IPS DF 6.9 (cell line): Measurements from ENCODE around the gene UBE3D.
"Not testable (repeated sequence)": the region's sequence is repeated elsewhere in the genome, so short reads cannot be mapped to it uniquely, and the experiment has no call there.

ENCODE experiments used
- DNase-seq: peaks from one replicate; pipeline ENCODE4 v3.0.0-alpha.2; 2013; ENCODE audit warnings: low read depth, low spot score
- H3K27ac ChIP-seq: one replicate; pipeline ENCODE4 v1.5.1; 2013; ENCODE audit warnings: low read length, control low read depth
- H3K27me3 ChIP-seq: 2 replicates; pipeline ENCODE4 v1.6.1; 2013; ENCODE audit warnings: mild to moderate bottlenecking, low read length; ENCODE audit not compliant: control insufficient read depth, insufficient read depth
- H3K36me3 ChIP-seq: 2 replicates; pipeline ENCODE4 v1.6.1; 2013; ENCODE audit warnings: low read length; ENCODE audit not compliant: control insufficient read depth, insufficient read depth
- H3K4me1 ChIP-seq: 2 replicates; pipeline ENCODE4 v1.6.1; 2013; ENCODE audit warnings: low read length; ENCODE audit not compliant: control insufficient read depth, insufficient read depth
- H3K4me3 ChIP-seq: 2 replicates; pipeline ENCODE4 v1.5.1; 2013; ENCODE audit warnings: mild to moderate bottlenecking, low read length
- H3K9me3 ChIP-seq: 2 replicates; pipeline ENCODE4 v1.6.1; 2013; ENCODE audit warnings: low read length, inconsistent platforms; ENCODE audit not compliant: control insufficient read depth, insufficient read depth
- WGBS: extraction: QIAGEN DNeasy Blood & Tissue Kit; methylation state at CpG from one replicate; pipeline ENCODE4 v1.1.7; 2013; ENCODE audit warnings: mixed read lengths, missing lambda C conversion rate; ENCODE audit not compliant: insufficient read length, insufficient coverage; 5-methylcytosine and 5-hydroxymethylcytosine counted together

UBE3D gene

GRCh38 chr6:83019741-83020140, 45.9 kb downstream of the UBE3D start:
- WGBS: no CpG with 5 or more reads among the region's 4 CpGs
- Histone ChIP-seq H3K9me3 (no peaks in the 10 kb centered on the region), H3K4me3 (no peak overlapping the region), H3K36me3 (no peaks in the 10 kb centered on the region; the same call in 1 of the 2 replicates), H3K4me1 (no peaks in the 10 kb centered on the region), H3K27ac (no peak overlapping the region), H3K27me3 (no peaks in the 10 kb centered on the region)
- DNase-seq: no peak

GRCh38 chr6:83011131-83011530, 54.5 kb downstream of the UBE3D start:
- H3K4me1 ChIP-seq, H3K4me3 ChIP-seq, DNase-seq, H3K27ac ChIP-seq, H3K36me3 ChIP-seq, H3K27me3 ChIP-seq, H3K9me3 ChIP-seq: not testable (repeated sequence)
- whole genome bisulfite sequencing: no CpG with 5 or more reads among the region's 3 CpGs

- DNase-seq: no peak
- H3K27ac ChIP-seq: no peak overlapping the region
- WGBS: no CpG with 5 or more reads among the region's 1 CpG
Measured at GRCh38 chr6:83008626-83009025, 57.0 kb downstream of the UBE3D start.

GRCh38 chr6:83006270-83006905, 59.3 kb downstream of the UBE3D start:
- WGBS: no CpG with 5 or more reads among the region's 2 CpGs
- DNase-seq: no peak
- no peaks in the 10 kb centered on the region for H3K9me3 ChIP-seq

More at GRCh38 chr6:83008626-83009025, 57.0 kb downstream of the UBE3D start:
- Histone ChIP-seq H3K4me3 (no peak overlapping the region), H3K36me3 (no peaks in the 10 kb centered on the region), H3K9me3 (no peaks in the 10 kb centered on the region), H3K4me1 (no peaks in the 10 kb centered on the region), H3K27me3 (no peaks in the 10 kb centered on the region)

GRCh38 chr6:82996156-82996555, 69.5 kb downstream of the UBE3D start:
- Histone ChIP-seq H3K27me3 (no peaks in the 10 kb centered on the region), H3K27ac (no peak overlapping the region), H3K36me3 (no peaks in the 10 kb centered on the region), H3K4me3 (no peak overlapping the region), H3K9me3 (no peaks in the 10 kb centered on the region), H3K4me1 (no peaks in the 10 kb centered on the region)
- no peak for DNase-seq

More at GRCh38 chr6:83006270-83006905, 59.3 kb downstream of the UBE3D start:
- no peaks in the 10 kb centered on the region for H3K4me1 ChIP-seq
- no peak overlapping the region for H3K4me3 ChIP-seq
- no peak overlapping the region for H3K27ac ChIP-seq
- no peaks in the 10 kb centered on the region for H3K36me3 ChIP-seq
- H3K27me3 ChIP-seq: no peaks in the 10 kb centered on the region

GRCh38 chr6:82995066-82995465, 70.6 kb downstream of the UBE3D start:
- Histone ChIP-seq H3K9me3 (no peaks in the 10 kb centered on the region), H3K4me1 (no peaks in the 10 kb centered on the region), H3K27ac (no peak overlapping the region), H3K4me3 (no peak overlapping the region), H3K36me3 (no peaks in the 10 kb centered on the region), H3K27me3 (no peaks in the 10 kb centered on the region)
- WGBS: no CpG with 5 or more reads among the region's 3 CpGs
- DNase-seq: no peak

- no peak overlapping the region for H3K4me3 ChIP-seq
- H3K9me3 ChIP-seq: no peaks in the 10 kb centered on the region
- H3K36me3 ChIP-seq: no peaks in the 10 kb centered on the region
- no peaks in the 10 kb centered on the region for H3K4me1 ChIP-seq
- DNase-seq: no peak
- no peak overlapping the region for H3K27ac ChIP-seq
- no peaks in the 10 kb centered on the region for H3K27me3 ChIP-seq
Measured at GRCh38 chr6:82989736-82990290, 75.8 kb downstream of the UBE3D start.

- DNase-seq: no peak
- Histone ChIP-seq H3K4me3 (no peak overlapping the region), H3K4me1 (no peaks in the 10 kb centered on the region), H3K36me3 (no peaks in the 10 kb centered on the region), H3K27me3 (no peaks in the 10 kb centered on the region), H3K27ac (no peak overlapping the region), H3K9me3 (no peaks in the 10 kb centered on the region)
- WGBS: no CpG with 5 or more reads among the region's 2 CpGs
Measured at GRCh38 chr6:82988930-82989351, 76.7 kb downstream of the UBE3D start.

- H3K36me3 ChIP-seq: no peaks in the 10 kb centered on the region
- H3K4me3 ChIP-seq: no peak overlapping the region
- DNase-seq: no peak
- no CpG with 5 or more reads among the region's 3 CpGs for WGBS
- no peaks in the 10 kb centered on the region for H3K4me1 ChIP-seq
- H3K27ac ChIP-seq: no peak overlapping the region
- no peaks in the 10 kb centered on the region for H3K27me3 ChIP-seq
- H3K9me3 ChIP-seq: no peaks in the 10 kb centered on the region
Measured at GRCh38 chr6:82987951-82988350, 77.7 kb downstream of the UBE3D start.

- Histone ChIP-seq H3K4me3 (no peak overlapping the region), H3K27ac (no peak overlapping the region), H3K4me1 (no peaks in the 10 kb centered on the region), H3K9me3 (no peaks in the 10 kb centered on the region), H3K36me3 (no peaks in the 10 kb centered on the region), H3K27me3 (no peaks in the 10 kb centered on the region)
- WGBS: no CpG with 5 or more reads among the region's 2 CpGs
- no peak for DNase-seq
Measured at GRCh38 chr6:82987416-82987815, 78.2 kb downstream of the UBE3D start.

- no peaks in the 10 kb centered on the region for H3K9me3 ChIP-seq
Measured at GRCh38 chr6:82984720-82985119, 80.9 kb downstream of the UBE3D start.

More at GRCh38 chr6:82984720-82985119, 80.9 kb downstream of the UBE3D start:
- H3K36me3 ChIP-seq: no peaks in the 10 kb centered on the region
- no peak overlapping the region for H3K4me3 ChIP-seq
- no peak for DNase-seq
- no peak overlapping the region for H3K27ac ChIP-seq
- H3K27me3 ChIP-seq: no peaks in the 10 kb centered on the region
- no peaks in the 10 kb centered on the region for H3K4me1 ChIP-seq
